ENCODE data around the gene KRT74. TPM values are rescaled to one million over a fixed set of nuclear protein-coding genes. Genes with fewer than 3 reads are reported as not detected.

KRT74 gene
- total and polyA plus RNA-seq, 12 donors, result 0.62 TPM; not detected in 11

- no peaks in the 10 kb centered on the region for H3K4me1 ChIP-seq
- no peak for DNase-seq
- no peak overlapping the region for H3K27ac ChIP-seq
- 60 to 72% methylated on average over 10 of the region's 10 CpGs for WGBS, 2 donors
- intact Hi-C loops (cut with DNase I), result no loop called here
- no peak overlapping the region for H3K4me3 ChIP-seq
- peak in 5 of 8 donors; percentile 9 to 53 (median 36) for ATAC-seq
- TF ChIP-seq CTCF (IDR thresholded peaks at IDR 0.05), result no peak
- peaks cover 0 to 31% (median 5%) of the 10 kb centered on the region in 7 donors for H3K27me3 ChIP-seq
- H3K36me3 ChIP-seq, result no peaks in the 10 kb centered on the region
- H3K9me3 ChIP-seq, result no peaks in the 10 kb centered on the region
Observed at GRCh38 chr12:52522346-52523011, 51.2 kb downstream of the KRT74 start.

- H3K4me3 ChIP-seq, result no peak overlapping the region
- H3K27me3 ChIP-seq, result peaks cover 0 to 37% (median 5%) of the 10 kb centered on the region in 7 donors
- H3K9me3 ChIP-seq, result no peaks in the 10 kb centered on the region
- no peaks in the 10 kb centered on the region for H3K36me3 ChIP-seq
- intact Hi-C loops (cut with DNase I), result no loop called here
- no peak overlapping the region for H3K27ac ChIP-seq
- ATAC-seq (no peak), DNase-seq (no peak)
- TF ChIP-seq CTCF (IDR thresholded peaks at IDR 0.05), result no peak
- WGBS, 2 donors, result 77 to 81% methylated on average over 10 of the region's 10 CpGs
- no peaks in the 10 kb centered on the region for H3K4me1 ChIP-seq
Observed at GRCh38 chr12:52521568-52522266, 51.9 kb downstream of the KRT74 start.

GRCh38 chr12:52521175-52521567, 52.5 kb downstream of the KRT74 start:
- H3K27ac ChIP-seq, result no peak overlapping the region
- no peaks in the 10 kb centered on the region for H3K4me1 ChIP-seq
- peaks cover 0 to 39% (median 5%) of the 10 kb centered on the region in 7 donors for H3K27me3 ChIP-seq
- intact Hi-C loops (cut with DNase I), result no loop called here
- no peak for DNase-seq
- WGBS, 2 donors, result 61 to 71% methylated on average over 10 of the region's 10 CpGs
- H3K9me3 ChIP-seq, result no peaks in the 10 kb centered on the region
- ATAC-seq, result peak in 1 of 8 donors; percentile 25
- H3K4me3 ChIP-seq, result no peak overlapping the region
- TF ChIP-seq CTCF (IDR thresholded peaks at IDR 0.05), result no peak
- H3K36me3 ChIP-seq, result no peaks in the 10 kb centered on the region

GRCh38 chr12:52519826-52520662, 53.6 kb downstream of the KRT74 start, which contains the start of gene KRT5:
TSS of gene KRT5 (minus strand) at chr12:52520394. CDS start at chr12:52520296, 98 bp downstream.
- H3K4me1 ChIP-seq, result no peaks in the 10 kb centered on the region
- peaks cover 0 to 46% (median 5%) of the 10 kb centered on the region in 7 donors for H3K27me3 ChIP-seq
- 85 to 87% methylated on average over 29 of the region's 29 CpGs for WGBS, 2 donors
- no peaks in the 10 kb centered on the region for H3K9me3 ChIP-seq
- no peak for TF ChIP-seq CTCF (IDR thresholded peaks at IDR 0.05)
- no peak within 1 kb of the TSS for H3K4me3 ChIP-seq
- H3K27ac ChIP-seq, result no peak within 1 kb of the TSS
- no peaks in the 10 kb centered on the region for H3K36me3 ChIP-seq
- intact Hi-C loops (cut with DNase I), result loop anchor here in 2 of 10 donors (10.0 kb wide), 2 partner anchors 155 to 365 kb away; partner anchors contain the start of gene KRT85 (in 1 of the 2)
- DNase-seq (no peak), ATAC-seq (peak in 1 of 8 donors; percentile 17)

Data from heart right ventricle (tissue), 16 donors.